ENCODE data around the gene CCDC86. TPM values are rescaled to one million over a fixed set of nuclear protein-coding genes. Genes with fewer than 3 reads are reported as not detected.

CCDC86 gene
- total and polyA plus RNA-seq, 9 of the 15 experiments (the other 6 are each of a cell fraction or from before 2014, with no cell fraction given) = 4.6 to 102 (median 25.2) TPM

DNA sequence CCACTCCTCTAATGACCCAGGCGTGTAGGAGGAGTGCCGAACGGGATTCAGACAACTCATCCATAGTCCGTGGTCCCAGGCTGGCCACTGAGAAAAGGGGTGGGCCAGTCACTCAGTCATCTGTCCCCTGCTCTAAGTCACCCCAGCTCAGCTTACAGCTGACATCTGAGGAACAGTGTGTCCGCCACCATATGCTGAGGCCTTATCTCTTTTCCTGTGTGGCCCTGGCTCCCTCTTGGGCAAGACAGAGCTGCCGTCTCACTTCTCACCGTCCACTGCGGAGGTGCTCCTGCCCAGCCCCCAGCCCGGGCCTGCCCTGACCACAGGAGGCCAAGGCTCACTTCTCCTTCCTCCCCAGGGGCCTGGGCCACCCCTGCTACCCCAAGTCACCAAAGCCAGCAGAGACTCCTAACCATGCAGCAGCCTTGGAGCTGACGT is 6.8 kb downstream of the CCDC86 start (continued):
- TF ChIP-seq, protein P1, sequence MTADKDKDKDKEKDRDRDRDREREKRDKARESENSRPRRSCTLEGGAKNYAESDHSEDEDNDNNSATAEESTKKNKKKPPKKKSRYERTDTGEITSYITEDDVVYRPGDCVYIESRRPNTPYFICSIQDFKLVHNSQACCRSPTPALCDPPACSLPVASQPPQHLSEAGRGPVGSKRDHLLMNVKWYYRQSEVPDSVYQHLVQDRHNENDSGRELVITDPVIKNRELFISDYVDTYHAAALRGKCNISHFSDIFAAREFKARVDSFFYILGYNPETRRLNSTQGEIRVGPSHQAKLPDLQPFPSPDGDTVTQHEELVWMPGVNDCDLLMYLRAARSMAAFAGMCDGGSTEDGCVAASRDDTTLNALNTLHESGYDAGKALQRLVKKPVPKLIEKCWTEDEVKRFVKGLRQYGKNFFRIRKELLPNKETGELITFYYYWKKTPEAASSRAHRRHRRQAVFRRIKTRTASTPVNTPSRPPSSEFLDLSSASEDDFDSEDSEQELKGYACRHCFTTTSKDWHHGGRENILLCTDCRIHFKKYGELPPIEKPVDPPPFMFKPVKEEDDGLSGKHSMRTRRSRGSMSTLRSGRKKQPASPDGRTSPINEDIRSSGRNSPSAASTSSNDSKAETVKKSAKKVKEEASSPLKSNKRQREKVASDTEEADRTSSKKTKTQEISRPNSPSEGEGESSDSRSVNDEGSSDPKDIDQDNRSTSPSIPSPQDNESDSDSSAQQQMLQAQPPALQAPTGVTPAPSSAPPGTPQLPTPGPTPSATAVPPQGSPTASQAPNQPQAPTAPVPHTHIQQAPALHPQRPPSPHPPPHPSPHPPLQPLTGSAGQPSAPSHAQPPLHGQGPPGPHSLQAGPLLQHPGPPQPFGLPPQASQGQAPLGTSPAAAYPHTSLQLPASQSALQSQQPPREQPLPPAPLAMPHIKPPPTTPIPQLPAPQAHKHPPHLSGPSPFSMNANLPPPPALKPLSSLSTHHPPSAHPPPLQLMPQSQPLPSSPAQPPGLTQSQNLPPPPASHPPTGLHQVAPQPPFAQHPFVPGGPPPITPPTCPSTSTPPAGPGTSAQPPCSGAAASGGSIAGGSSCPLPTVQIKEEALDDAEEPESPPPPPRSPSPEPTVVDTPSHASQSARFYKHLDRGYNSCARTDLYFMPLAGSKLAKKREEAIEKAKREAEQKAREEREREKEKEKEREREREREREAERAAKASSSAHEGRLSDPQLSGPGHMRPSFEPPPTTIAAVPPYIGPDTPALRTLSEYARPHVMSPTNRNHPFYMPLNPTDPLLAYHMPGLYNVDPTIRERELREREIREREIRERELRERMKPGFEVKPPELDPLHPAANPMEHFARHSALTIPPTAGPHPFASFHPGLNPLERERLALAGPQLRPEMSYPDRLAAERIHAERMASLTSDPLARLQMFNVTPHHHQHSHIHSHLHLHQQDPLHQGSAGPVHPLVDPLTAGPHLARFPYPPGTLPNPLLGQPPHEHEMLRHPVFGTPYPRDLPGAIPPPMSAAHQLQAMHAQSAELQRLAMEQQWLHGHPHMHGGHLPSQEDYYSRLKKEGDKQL (CRISPR knock-in tag; IDR thresholded peaks at IDR 0.05; ENCODE audit: borderline replicate concordance) = no peak
- TF ChIP-seq NCOA6 (IDR thresholded peaks at IDR 0.05) (no peak), ARID3B (CRISPR knock-in tag; IDR thresholded peaks at IDR 0.05; ENCODE audit: borderline replicate concordance) (no peak), NCOR1 (IDR thresholded peaks at IDR 0.05) (no peak; the same call in 1 of the 2 replicates), PURB (CRISPR knock-in tag; IDR thresholded peaks at IDR 0.05; ENCODE audit: low read depth) (no peak), SIRT6 (IDR thresholded peaks at IDR 0.05; ENCODE audit: low read depth, low read length) (no peak), ID3 (CRISPR knock-in tag; IDR thresholded peaks at IDR 0.05) (no peak), ID3 (tag; IDR thresholded peaks at IDR 0.05) (no peak), MLX (CRISPR knock-in tag; conservative IDR thresholded peaks at IDR 0.05) (no peak), ZNF23 (CRISPR knock-in tag; IDR thresholded peaks at IDR 0.05) (no peak), PHTF2 (CRISPR knock-in tag; IDR thresholded peaks at IDR 0.05) (no peak), SRSF1 (IDR thresholded peaks at IDR 0.05; ENCODE audit: low read depth, low read length) (no peak), ZC3H4 (CRISPR knock-in tag; IDR thresholded peaks at IDR 0.05; ENCODE audit: borderline replicate concordance) (no peak), SREBF2 (CRISPR knock-in tag; IDR thresholded peaks at IDR 0.05) (no peak), PTRF (tag; IDR thresholded peaks at IDR 0.05) (no peak)
- TF ChIP-seq, protein P2, sequence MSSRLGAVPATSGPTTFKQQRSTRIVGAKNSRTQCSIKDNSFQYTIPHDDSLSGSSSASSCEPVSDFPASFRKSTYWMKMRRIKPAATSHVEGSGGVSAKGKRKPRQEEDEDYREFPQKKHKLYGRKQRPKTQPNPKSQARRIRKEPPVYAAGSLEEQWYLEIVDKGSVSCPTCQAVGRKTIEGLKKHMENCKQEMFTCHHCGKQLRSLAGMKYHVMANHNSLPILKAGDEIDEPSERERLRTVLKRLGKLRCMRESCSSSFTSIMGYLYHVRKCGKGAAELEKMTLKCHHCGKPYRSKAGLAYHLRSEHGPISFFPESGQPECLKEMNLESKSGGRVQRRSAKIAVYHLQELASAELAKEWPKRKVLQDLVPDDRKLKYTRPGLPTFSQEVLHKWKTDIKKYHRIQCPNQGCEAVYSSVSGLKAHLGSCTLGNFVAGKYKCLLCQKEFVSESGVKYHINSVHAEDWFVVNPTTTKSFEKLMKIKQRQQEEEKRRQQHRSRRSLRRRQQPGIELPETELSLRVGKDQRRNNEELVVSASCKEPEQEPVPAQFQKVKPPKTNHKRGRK (tag; IDR thresholded peaks at IDR 0.05) = no peak
- TF ChIP-seq, protein P3, sequence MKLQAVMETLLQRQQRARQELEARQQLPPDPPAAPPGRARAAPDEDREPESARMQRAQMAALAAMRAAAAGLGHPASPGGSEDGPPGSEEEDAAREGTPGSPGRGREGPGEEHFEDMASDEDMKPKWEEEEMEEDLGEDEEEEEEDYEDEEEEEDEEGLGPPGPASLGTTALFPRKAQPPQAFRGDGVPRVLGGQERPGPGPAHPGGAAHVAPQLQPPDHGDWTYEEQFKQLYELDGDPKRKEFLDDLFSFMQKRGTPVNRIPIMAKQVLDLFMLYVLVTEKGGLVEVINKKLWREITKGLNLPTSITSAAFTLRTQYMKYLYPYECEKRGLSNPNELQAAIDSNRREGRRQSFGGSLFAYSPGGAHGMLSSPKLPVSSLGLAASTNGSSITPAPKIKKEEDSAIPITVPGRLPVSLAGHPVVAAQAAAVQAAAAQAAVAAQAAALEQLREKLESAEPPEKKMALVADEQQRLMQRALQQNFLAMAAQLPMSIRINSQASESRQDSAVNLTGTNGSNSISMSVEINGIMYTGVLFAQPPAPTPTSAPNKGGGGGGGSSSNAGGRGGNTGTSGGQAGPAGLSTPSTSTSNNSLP (IDR thresholded peaks at IDR 0.05; ENCODE audit: borderline replicate concordance, low read depth, low read length) = no peak
